GM19372 (cell line): ENCODE data around the gene ATP5F1B.
A peak's percentile ranks its signal among the peaks of the same experiment; 100 is the strongest.

Source experiments
- ATAC-seq: cut with Tn5 transposase; IDR thresholded peaks from one replicate; pipeline ENCODE4 v1.9.1; 2021; ENCODE audit warnings: mild to moderate bottlenecking, low read depth, moderate library complexity; ENCODE audit not compliant: unreplicated experiment

The ATP5F1B gene

GRCh38 chr12:56645717-56646446 is at the start of gene ATP5F1B:
TSS of gene ATP5F1B (minus strand) at chr12:56645984. CDS start at chr12:56645963, 21 bp downstream.
- peak; percentile 99 for ATAC-seq

- ATAC-seq, result no peak
Observed at GRCh38 chr12:56694161-56694560, 48.4 kb upstream of the ATP5F1B start.

- ATAC-seq, result no peak
Observed at GRCh38 chr12:56688846-56689109, 43.0 kb upstream of the ATP5F1B start.

- peak; percentile 64 for ATAC-seq
Observed at GRCh38 chr12:56688129-56688845, 42.5 kb upstream of the ATP5F1B start, which contains the start of gene PTGES3. TSS of gene PTGES3 (minus strand) at chr12:56688284. CDS start at chr12:56687999, 285 bp downstream.

- no peak for ATAC-seq
Observed at GRCh38 chr12:56687223-56688128, 41.7 kb upstream of the ATP5F1B start.

GRCh38 chr12:56684745-56685359 is 39.1 kb upstream of the ATP5F1B start:
- no peak for ATAC-seq

- ATAC-seq, result no peak
Observed at GRCh38 chr12:56682323-56682722, 36.5 kb upstream of the ATP5F1B start.

- no peak for ATAC-seq
Observed at GRCh38 chr12:56679883-56680575, 34.2 kb upstream of the ATP5F1B start.

- no peak for ATAC-seq
Observed at GRCh38 chr12:56678852-56679251, 33.1 kb upstream of the ATP5F1B start.

GRCh38 chr12:56677680-56678079 is 31.9 kb upstream of the ATP5F1B start:
- ATAC-seq, result no peak

GRCh38 chr12:56676851-56677580 is 31.2 kb upstream of the ATP5F1B start:
- ATAC-seq, result no peak

- no peak for ATAC-seq
Observed at GRCh38 chr12:56671608-56672007, 25.8 kb upstream of the ATP5F1B start.

GRCh38 chr12:56670836-56671235 is 25.1 kb upstream of the ATP5F1B start:
- no peak for ATAC-seq

- ATAC-seq, result no peak
Observed at GRCh38 chr12:56668197-56668457, 22.3 kb upstream of the ATP5F1B start.

- no peak for ATAC-seq
Observed at GRCh38 chr12:56661979-56662638, 16.3 kb upstream of the ATP5F1B start.

- ATAC-seq, result no peak
Observed at GRCh38 chr12:56661560-56661959, 15.8 kb upstream of the ATP5F1B start.

- no peak for ATAC-seq
Observed at GRCh38 chr12:56658921-56659320, 13.1 kb upstream of the ATP5F1B start.

GRCh38 chr12:56657416-56658379 is 11.9 kb upstream of the ATP5F1B start:
- no peak for ATAC-seq
